HEK293 (cell line): ENCODE data around the gene RPS17.

Experiments used
- MYNN ChIP-seq: fragments of 450-650 bp; formaldehyde crosslinking; IDR thresholded peaks from 2 replicates; pipeline ENCODE4 v1.5.1; 2016; ENCODE audit warnings: missing biosample characterization, missing genetic modification characterization, borderline replicate concordance
- TCF7L2 ChIP-seq: IDR thresholded peaks from 2 replicates; pipeline ENCODE4 v1.6.1; 2011; ENCODE audit warnings: low read depth, mild to moderate bottlenecking, inconsistent platforms, low read length, moderate library complexity, borderline replicate concordance
- ZNF16 ChIP-seq: fragments of 450-650 bp; formaldehyde crosslinking; IDR thresholded peaks from 2 replicates; pipeline ENCODE4 v1.5.1; 2016; ENCODE audit warnings: low read depth, missing biosample characterization, missing genetic modification characterization
- ZNF184 ChIP-seq: fragments of 450-650 bp; IDR thresholded peaks from 2 replicates; pipeline ENCODE4 v1.5.1; 2018; ENCODE audit warnings: missing biosample characterization, mild to moderate bottlenecking, missing genetic modification characterization
- ZNF510 ChIP-seq: fragments of 450-650 bp; formaldehyde crosslinking; IDR thresholded peaks from 2 replicates; pipeline ENCODE4 v1.5.1; 2018; ENCODE audit warnings: mild to moderate bottlenecking, missing genetic modification characterization, missing biosample characterization; ENCODE audit not compliant: insufficient replicate concordance
- ZNF639 ChIP-seq: fragments of 450-650 bp; formaldehyde crosslinking; IDR thresholded peaks from 2 replicates; pipeline ENCODE4 v1.5.1; 2016; ENCODE audit warnings: missing biosample characterization, missing genetic modification characterization
- ZNF660 ChIP-seq: fragments of 450-650 bp; IDR thresholded peaks from 2 replicates; pipeline ENCODE4 v1.5.1; 2018; ENCODE audit warnings: missing biosample characterization, mild to moderate bottlenecking, missing genetic modification characterization
- ZNF670 ChIP-seq: fragments of 450-650 bp; formaldehyde crosslinking; IDR thresholded peaks from 2 replicates; pipeline ENCODE4 v1.5.1; 2016; ENCODE audit warnings: missing biosample characterization, missing genetic modification characterization, low read depth
- ZNF701 ChIP-seq: fragments of 450-650 bp; formaldehyde crosslinking; IDR thresholded peaks from 2 replicates; pipeline ENCODE4 v1.5.1; 2016; ENCODE audit warnings: missing biosample characterization, missing genetic modification characterization
- ZNF837 ChIP-seq: fragments of 450-650 bp; formaldehyde crosslinking; IDR thresholded peaks from 2 replicates; pipeline ENCODE4 v1.5.1; 2016; ENCODE audit warnings: missing biosample characterization, missing genetic modification characterization
- ZSCAN16 ChIP-seq: fragments of 450-650 bp; formaldehyde crosslinking; IDR thresholded peaks from 2 replicates; pipeline ENCODE4 v1.5.1; 2016; ENCODE audit warnings: missing biosample characterization, missing genetic modification characterization
- TF ChIP-seq, protein P1 (sequence below): fragments of 450-650 bp; formaldehyde crosslinking; IDR thresholded peaks from 2 replicates; pipeline ENCODE4 v1.5.1; 2016; ENCODE audit warnings: missing biosample characterization, missing genetic modification characterization
- TF ChIP-seq, protein P2 (sequence below): fragments of 450-650 bp; formaldehyde crosslinking; IDR thresholded peaks from 2 replicates; pipeline ENCODE4 v1.5.1; 2016; ENCODE audit warnings: missing biosample characterization, missing genetic modification characterization

- TF ChIP-seq, protein P1, sequence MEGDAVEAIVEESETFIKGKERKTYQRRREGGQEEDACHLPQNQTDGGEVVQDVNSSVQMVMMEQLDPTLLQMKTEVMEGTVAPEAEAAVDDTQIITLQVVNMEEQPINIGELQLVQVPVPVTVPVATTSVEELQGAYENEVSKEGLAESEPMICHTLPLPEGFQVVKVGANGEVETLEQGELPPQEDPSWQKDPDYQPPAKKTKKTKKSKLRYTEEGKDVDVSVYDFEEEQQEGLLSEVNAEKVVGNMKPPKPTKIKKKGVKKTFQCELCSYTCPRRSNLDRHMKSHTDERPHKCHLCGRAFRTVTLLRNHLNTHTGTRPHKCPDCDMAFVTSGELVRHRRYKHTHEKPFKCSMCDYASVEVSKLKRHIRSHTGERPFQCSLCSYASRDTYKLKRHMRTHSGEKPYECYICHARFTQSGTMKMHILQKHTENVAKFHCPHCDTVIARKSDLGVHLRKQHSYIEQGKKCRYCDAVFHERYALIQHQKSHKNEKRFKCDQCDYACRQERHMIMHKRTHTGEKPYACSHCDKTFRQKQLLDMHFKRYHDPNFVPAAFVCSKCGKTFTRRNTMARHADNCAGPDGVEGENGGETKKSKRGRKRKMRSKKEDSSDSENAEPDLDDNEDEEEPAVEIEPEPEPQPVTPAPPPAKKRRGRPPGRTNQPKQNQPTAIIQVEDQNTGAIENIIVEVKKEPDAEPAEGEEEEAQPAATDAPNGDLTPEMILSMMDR (tag by site-specific recombination), result no peak
- TF ChIP-seq ZSCAN16, result no peak
- TF ChIP-seq, protein P2, sequence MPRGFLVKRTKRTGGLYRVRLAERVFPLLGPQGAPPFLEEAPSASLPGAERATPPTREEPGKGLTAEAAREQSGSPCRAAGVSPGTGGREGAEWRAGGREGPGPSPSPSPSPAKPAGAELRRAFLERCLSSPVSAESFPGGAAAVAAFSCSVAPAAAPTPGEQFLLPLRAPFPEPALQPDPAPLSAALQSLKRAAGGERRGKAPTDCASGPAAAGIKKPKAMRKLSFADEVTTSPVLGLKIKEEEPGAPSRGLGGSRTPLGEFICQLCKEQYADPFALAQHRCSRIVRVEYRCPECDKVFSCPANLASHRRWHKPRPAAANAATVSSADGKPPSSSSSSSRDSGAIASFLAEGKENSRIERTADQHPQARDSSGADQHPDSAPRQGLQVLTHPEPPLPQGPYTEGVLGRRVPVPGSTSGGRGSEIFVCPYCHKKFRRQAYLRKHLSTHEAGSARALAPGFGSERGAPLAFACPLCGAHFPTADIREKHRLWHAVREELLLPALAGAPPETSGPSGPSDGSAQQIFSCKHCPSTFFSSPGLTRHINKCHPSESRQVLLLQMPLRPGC (tag by site-specific recombination), result no peak
- no peak for TF ChIP-seq ZNF184
- no peak for TF ChIP-seq ZNF837 (tag by site-specific recombination)
- TF ChIP-seq ZNF660 (tag by site-specific recombination), result no peak
- TF ChIP-seq ZNF16, result no peak
- TF ChIP-seq MYNN, result no peak
- no peak for TF ChIP-seq ZNF639 (tag by site-specific recombination)
- no peak for TF ChIP-seq ZNF670 (tag by site-specific recombination)
- no peak for TF ChIP-seq ZNF701 (tag by site-specific recombination)
- TF ChIP-seq TCF7L2, result no peak
- no peak for TF ChIP-seq ZNF510
Observed at GRCh38 chr15:82543160-82543559, 2.9 kb upstream of the RPS17 start.
